ENCODE data around the gene DCAF12. TPM values are rescaled to one million over a fixed set of nuclear protein-coding genes. Genes with fewer than 3 reads are reported as not detected.

Gene DCAF12
- total and polyA plus RNA-seq, 2 of the 8 experiments (the other 6 are each of a cell fraction or from before 2014, with no cell fraction given) = 22.7 to 29.2 TPM

DNA sequence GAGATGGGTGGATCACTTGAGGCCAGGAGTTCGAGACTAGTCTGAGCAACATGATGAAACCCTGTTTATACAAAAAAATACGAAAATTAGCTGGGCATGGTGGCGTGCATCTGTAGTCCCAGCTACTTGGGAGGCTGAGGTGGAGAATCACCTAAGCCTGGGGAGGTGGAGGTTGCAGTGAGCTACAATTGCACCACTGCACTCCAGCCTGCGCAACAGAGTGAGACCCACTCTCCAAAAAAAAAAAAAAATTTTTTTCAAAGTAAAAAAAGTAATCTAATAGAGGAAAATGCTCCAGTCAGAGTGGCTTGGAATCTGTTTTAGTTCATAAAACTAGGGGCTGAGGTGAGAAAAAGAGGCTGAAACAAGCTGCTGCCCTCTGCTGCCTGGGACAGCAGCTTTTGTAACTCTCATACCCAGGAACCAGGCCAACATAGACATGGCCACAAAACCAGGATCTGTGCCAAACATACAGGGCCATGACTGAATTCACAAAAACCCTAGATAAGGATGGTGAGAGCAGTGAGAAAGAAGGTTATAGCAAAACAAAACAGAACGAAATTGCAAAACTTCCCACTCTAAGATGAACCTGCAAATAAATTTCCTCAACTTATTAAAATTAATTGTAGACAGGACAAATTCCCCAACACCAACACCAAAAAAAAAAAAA, 13.1 kb upstream of the DCAF12 start:
- no peaks in the 10 kb centered on the region for H3K23me2 ChIP-seq (ENCODE audit: low read depth, low read length)
- H3K56ac ChIP-seq (replicated peaks; ENCODE audit: insufficient read length, low read depth, low read length) = no peak overlapping the region
- H3K9me3 ChIP-seq (ENCODE audit: insufficient read depth in 2 of 2, low read depth in 1 of 2, low read length in 1 of 2) = peaks cover 3 to 6% of the 10 kb centered on the region in 2 experiments; a peak in 1 of 4 replicates
- ChIA-PET POLR2A (ENCODE audit: partially characterized antibody) (interaction anchor here (1.0 kb wide), 1 partner anchor 12 kb away, joined by 5 read pairs; no protein-coding TSS in a partner anchor), CTCF (ENCODE audit: partially characterized antibody) (interaction anchor here (0.6 to 1.8 kb wide), 9 partner anchors 9 to 328 kb away, joined by 3 to 11 read pairs (median 3); no protein-coding TSS in a partner anchor)
- no peaks in the 10 kb centered on the region for H3K27me3 ChIP-seq (replicated peaks in 1 of 4; ENCODE audit: control insufficient read depth in 3 of 4, extremely low read depth in 1 of 4, insufficient read depth in 3 of 4, low read length in 3 of 4)
- H4K5ac ChIP-seq (ENCODE audit: insufficient read length, low read depth, low read length) = no peak overlapping the region
- WGBS, 2 experiments (ENCODE audit: extremely low coverage in 1 of 2, insufficient coverage in 1 of 2, insufficient read length in 1 of 2, insufficient replicate concordance in 2 of 2, low coverage in 1 of 2, low lambda C conversion rate in 2 of 2, missing lambda C conversion rate in 1 of 2) = 80% methylated on average over 5 of the region's 5 CpGs; no CpG with 5 or more reads in 1 of the 2 experiments
- no peak overlapping the region for H2BK20ac ChIP-seq (ENCODE audit: low read length)
- TF ChIP-seq CHD1 (IDR thresholded peaks at IDR 0.05; ENCODE audit: low read depth, low read length) (no peak), POLR2AphosphoS5 (IDR thresholded peaks at IDR 0.05; ENCODE audit: low read depth, low read length) (no peak), CHD2 (IDR thresholded peaks at IDR 0.05; ENCODE audit: low read length) (no peak), HDAC6 (IDR thresholded peaks at IDR 0.05; ENCODE audit: low read depth, low read length) (no peak), SAP30 (IDR thresholded peaks at IDR 0.05; ENCODE audit: insufficient read depth, insufficient replicate concordance, low read length) (no peak), RXRA (IDR thresholded peaks at IDR 0.05; ENCODE audit: insufficient read depth, low read depth, low read length) (no peak), RAD21 (IDR thresholded peaks at IDR 0.05 in 1 of 2, conservative IDR thresholded peaks at IDR 0.05 in 1 of 2; ENCODE audit: low read depth in 2 of 2, low read length in 2 of 2) (peak in 1 of 2 experiments; percentile 34; a peak in 2 of 4 replicates)
- TF ChIP-seq, protein P1, sequence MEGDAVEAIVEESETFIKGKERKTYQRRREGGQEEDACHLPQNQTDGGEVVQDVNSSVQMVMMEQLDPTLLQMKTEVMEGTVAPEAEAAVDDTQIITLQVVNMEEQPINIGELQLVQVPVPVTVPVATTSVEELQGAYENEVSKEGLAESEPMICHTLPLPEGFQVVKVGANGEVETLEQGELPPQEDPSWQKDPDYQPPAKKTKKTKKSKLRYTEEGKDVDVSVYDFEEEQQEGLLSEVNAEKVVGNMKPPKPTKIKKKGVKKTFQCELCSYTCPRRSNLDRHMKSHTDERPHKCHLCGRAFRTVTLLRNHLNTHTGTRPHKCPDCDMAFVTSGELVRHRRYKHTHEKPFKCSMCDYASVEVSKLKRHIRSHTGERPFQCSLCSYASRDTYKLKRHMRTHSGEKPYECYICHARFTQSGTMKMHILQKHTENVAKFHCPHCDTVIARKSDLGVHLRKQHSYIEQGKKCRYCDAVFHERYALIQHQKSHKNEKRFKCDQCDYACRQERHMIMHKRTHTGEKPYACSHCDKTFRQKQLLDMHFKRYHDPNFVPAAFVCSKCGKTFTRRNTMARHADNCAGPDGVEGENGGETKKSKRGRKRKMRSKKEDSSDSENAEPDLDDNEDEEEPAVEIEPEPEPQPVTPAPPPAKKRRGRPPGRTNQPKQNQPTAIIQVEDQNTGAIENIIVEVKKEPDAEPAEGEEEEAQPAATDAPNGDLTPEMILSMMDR (IDR thresholded peaks at IDR 0.05; ENCODE audit: control extremely low read depth in 1 of 3, insufficient read depth in 1 of 3, low read depth in 1 of 3, low read length in 3 of 3) = peak; percentile 9 to 24 (median 19); a peak in 3 of 4 replicates
- no peak overlapping the region for H3K9ac ChIP-seq (replicated peaks in 1 of 4; ENCODE audit: extremely low read depth in 1 of 4, low read depth in 3 of 4, low read length in 3 of 4)
- no peak overlapping the region for H2AK5ac ChIP-seq (ENCODE audit: low read depth, low read length)
- H2BK5ac ChIP-seq (ENCODE audit: low read depth, low read length) = no peak overlapping the region
- no peak overlapping the region for H3K14ac ChIP-seq (ENCODE audit: insufficient read length)
- no peak overlapping the region for H3K23ac ChIP-seq (ENCODE audit: insufficient read length)
- no peak overlapping the region for H2AFZ ChIP-seq (ENCODE audit: low read length)
- H4K91ac ChIP-seq (replicated peaks; ENCODE audit: insufficient read length, low read length) = no peak overlapping the region
- H3K27ac ChIP-seq (ENCODE audit: low read depth, low read length) = no peak overlapping the region
- no peaks in the 10 kb centered on the region for H4K20me1 ChIP-seq (replicated peaks in 1 of 2; ENCODE audit: control insufficient read depth in 1 of 2, insufficient read depth in 2 of 2, low read length in 2 of 2)
- H3K79me2 ChIP-seq (ENCODE audit: control insufficient read depth in 1 of 2, insufficient read depth in 2 of 2, low read length in 2 of 2) = no peaks in the 10 kb centered on the region
- H2BK12ac ChIP-seq (ENCODE audit: low read depth, low read length) = no peak overlapping the region
- H3K18ac ChIP-seq (ENCODE audit: extremely low read depth, low read length) = no peak overlapping the region
- no peak overlapping the region for H3K4me2 ChIP-seq (ENCODE audit: insufficient read depth in 1 of 2, low read depth in 2 of 2, low read length in 2 of 2)
- H4K8ac ChIP-seq (ENCODE audit: extremely low read depth, insufficient read depth, low read length) = no peak overlapping the region
- no peak for FAIRE-seq
- H3K36me3 ChIP-seq (ENCODE audit: control insufficient read depth in 2 of 4, insufficient read depth in 4 of 4, low read length in 3 of 4) = no peaks in the 10 kb centered on the region
- H3K4me3 ChIP-seq (ENCODE audit: extremely low read depth in 1 of 4, insufficient read depth in 2 of 4, low read depth in 3 of 4, low read length in 4 of 4) = no peak overlapping the region
- H3K4ac ChIP-seq (replicated peaks; ENCODE audit: insufficient read length, low read depth, low read length) = no peak overlapping the region
- no peaks in the 10 kb centered on the region for H3K4me1 ChIP-seq (replicated peaks in 1 of 4; ENCODE audit: control insufficient read depth in 3 of 4, insufficient read depth in 4 of 4, low read length in 3 of 4)
- H2BK120ac ChIP-seq (replicated peaks; ENCODE audit: low read depth, low read length) = no peak overlapping the region
- DNase-seq (ENCODE audit: low read depth in 1 of 2, low spot score in 2 of 2) = no peak
- H2BK15ac ChIP-seq (ENCODE audit: low read length) = no peak overlapping the region
- H3K79me1 ChIP-seq (ENCODE audit: low read depth, low read length) = no peaks in the 10 kb centered on the region
